ENCODE measurements around the gene WDR43. TPM values are rescaled to one million over a fixed set of nuclear protein-coding genes. Genes with fewer than 3 reads are reported as not detected.

The WDR43 gene
- total RNA-seq, 1 experiment from 2014 or later: 112 TPM

GRCh38 chr2:28993206-28993960 lies 98.9 kb downstream of the WDR43 start:
- Mint-ChIP-seq H3K27me3 (ENCODE audit: low read depth) (no peaks in the 10 kb centered on the region; the same call in 1 of the 2 replicates), H3K27ac (no peak overlapping the region), H3K4me3 (no peak overlapping the region), H3K4me1 (peaks cover 8% of the 10 kb centered on the region), H3K36me3 (no peaks in the 10 kb centered on the region), H3K9me3 (no peaks in the 10 kb centered on the region)
- CTCF ChIA-PET: interaction anchor here (0.8 to 1.1 kb wide), 2 partner anchors 17 to 35 kb away, joined by 3 to 4 read pairs; no protein-coding TSS in a partner anchor
- DNase-seq (ENCODE audit: low spot score): no peak
- POLR2A ChIA-PET: no interaction called here
- ATAC-seq: no peak
- no peak for TF ChIP-seq AFF4 (CRISPR knock-in tag; IDR thresholded peaks at IDR 0.05; ENCODE audit: borderline replicate concordance)
- no peak for TF ChIP-seq ZSCAN18 (CRISPR knock-in tag; IDR thresholded peaks at IDR 0.05)
- TF ChIP-seq ERG (CRISPR knock-in tag; IDR thresholded peaks at IDR 0.05): no peak
- no peak for TF ChIP-seq IRF1 (CRISPR knock-in tag; IDR thresholded peaks at IDR 0.05)
- TF ChIP-seq NR1H2 (CRISPR knock-in tag; IDR thresholded peaks at IDR 0.05): no peak
- TF ChIP-seq ZNF396 (CRISPR knock-in tag; IDR thresholded peaks at IDR 0.05; ENCODE audit: borderline replicate concordance): no peak
- no peak for TF ChIP-seq IRF2 (CRISPR knock-in tag; IDR thresholded peaks at IDR 0.05; ENCODE audit: borderline replicate concordance, low read depth)

GRCh38 chr2:28994074-28994473 lies 99.6 kb downstream of the WDR43 start:
- Mint-ChIP-seq H3K4me3 (no peak overlapping the region), H3K27ac (no peak overlapping the region), H3K4me1 (peaks cover 8% of the 10 kb centered on the region), H3K9me3 (no peaks in the 10 kb centered on the region), H3K27me3 (ENCODE audit: low read depth) (no peaks in the 10 kb centered on the region), H3K36me3 (no peaks in the 10 kb centered on the region)
- TF ChIP-seq MAX (CRISPR knock-in tag; IDR thresholded peaks at IDR 0.05): no peak
- no peak for TF ChIP-seq NR1H2 (CRISPR knock-in tag; IDR thresholded peaks at IDR 0.05)
- no peak for TF ChIP-seq ZNF263 (CRISPR knock-in tag; IDR thresholded peaks at IDR 0.05; ENCODE audit: low read depth)
- TF ChIP-seq JAZF1 (CRISPR knock-in tag; IDR thresholded peaks at IDR 0.05): no peak
- no peak for TF ChIP-seq ATF1 (CRISPR knock-in tag; IDR thresholded peaks at IDR 0.05)
- TF ChIP-seq MYBL2 (CRISPR knock-in tag; IDR thresholded peaks at IDR 0.05): no peak
- no peak for TF ChIP-seq HMGA2 (CRISPR knock-in tag; IDR thresholded peaks at IDR 0.05)
- no peak for TF ChIP-seq GTF2I (CRISPR knock-in tag; conservative IDR thresholded peaks at IDR 0.05)
- TF ChIP-seq HMGXB4 (CRISPR knock-in tag; IDR thresholded peaks at IDR 0.05): no peak
- TF ChIP-seq PRDM15 (CRISPR knock-in tag; IDR thresholded peaks at IDR 0.05): no peak
- no peak for TF ChIP-seq E2F5 (CRISPR knock-in tag; IDR thresholded peaks at IDR 0.05)
- TF ChIP-seq JUN (CRISPR knock-in tag; IDR thresholded peaks at IDR 0.05): no peak
- no peak for ATAC-seq
- POLR2A ChIA-PET: no interaction called here
- no peak for DNase-seq (ENCODE audit: low spot score)
- CTCF ChIA-PET: interaction anchor here (0.8 kb wide), 1 partner anchor 16 kb away, joined by 3 read pairs; no protein-coding TSS in a partner anchor

Data from WTC11 (cell line).